Measurements from ENCODE around the gene KCNN3.
"Not testable (repeated sequence)": the region's sequence is repeated elsewhere in the genome, so short reads cannot be mapped to it uniquely, and the experiment has no call there.

The KCNN3 gene

GRCh38 chr1:154686507-154686906 lies 183.6 kb downstream of the KCNN3 start:
- no peak for DNase-seq

GRCh38 chr1:154683820-154684219 lies 186.3 kb downstream of the KCNN3 start:
- DNase-seq, result no peak

GRCh38 chr1:154682254-154682653 lies 187.8 kb downstream of the KCNN3 start:
- DNase-seq, result no peak

GRCh38 chr1:154677844-154678243 lies 192.2 kb downstream of the KCNN3 start:
- DNase-seq, result not testable (repeated sequence)

- not testable (repeated sequence) for DNase-seq
Observed at GRCh38 chr1:154676847-154677246, 193.2 kb downstream of the KCNN3 start.

- not testable (repeated sequence) for DNase-seq
Observed at GRCh38 chr1:154674456-154674855, 195.6 kb downstream of the KCNN3 start.

GRCh38 chr1:154672245-154672644 lies 197.8 kb downstream of the KCNN3 start:
- not testable (repeated sequence) for DNase-seq

- DNase-seq, result not testable (repeated sequence)
Observed at GRCh38 chr1:154671412-154671811, 198.7 kb downstream of the KCNN3 start.

GRCh38 chr1:154670310-154671270 lies 199.5 kb downstream of the KCNN3 start:
- not testable (repeated sequence) for DNase-seq

GRCh38 chr1:154669464-154670282 lies 200.4 kb downstream of the KCNN3 start:
- DNase-seq, result peak; percentile 78

- DNase-seq, result no peak
Observed at GRCh38 chr1:154666051-154666790, 203.9 kb downstream of the KCNN3 start.

- DNase-seq, result peak; percentile 45
Observed at GRCh38 chr1:154664331-154665002, 205.6 kb downstream of the KCNN3 start.

GRCh38 chr1:154663471-154664060 lies 206.5 kb downstream of the KCNN3 start:
- peak; percentile 29 for DNase-seq

- no peak for DNase-seq
Observed at GRCh38 chr1:154661110-154661509, 209.0 kb downstream of the KCNN3 start.

GRCh38 chr1:154659823-154660592 lies 210.1 kb downstream of the KCNN3 start:
- no peak for DNase-seq

- no peak for DNase-seq
Observed at GRCh38 chr1:154657556-154657955, 212.5 kb downstream of the KCNN3 start.

- no peak for DNase-seq
Observed at GRCh38 chr1:154652893-154653292, 217.2 kb downstream of the KCNN3 start.

All from hematopoietic multipotent progenitor cell treated with erythropoietin and hydrocortisone succinate and interleukin-3 and kit ligand, for 8 days (in vitro differentiated cells).